Measurements from ENCODE around the gene TMEM135. TPM values are rescaled to one million over a fixed set of nuclear protein-coding genes. Genes with fewer than 3 reads are reported as not detected.

Gene TMEM135
- total RNA-seq, 1 experiment from 2014 or later, result 65.5 TPM

DNA sequence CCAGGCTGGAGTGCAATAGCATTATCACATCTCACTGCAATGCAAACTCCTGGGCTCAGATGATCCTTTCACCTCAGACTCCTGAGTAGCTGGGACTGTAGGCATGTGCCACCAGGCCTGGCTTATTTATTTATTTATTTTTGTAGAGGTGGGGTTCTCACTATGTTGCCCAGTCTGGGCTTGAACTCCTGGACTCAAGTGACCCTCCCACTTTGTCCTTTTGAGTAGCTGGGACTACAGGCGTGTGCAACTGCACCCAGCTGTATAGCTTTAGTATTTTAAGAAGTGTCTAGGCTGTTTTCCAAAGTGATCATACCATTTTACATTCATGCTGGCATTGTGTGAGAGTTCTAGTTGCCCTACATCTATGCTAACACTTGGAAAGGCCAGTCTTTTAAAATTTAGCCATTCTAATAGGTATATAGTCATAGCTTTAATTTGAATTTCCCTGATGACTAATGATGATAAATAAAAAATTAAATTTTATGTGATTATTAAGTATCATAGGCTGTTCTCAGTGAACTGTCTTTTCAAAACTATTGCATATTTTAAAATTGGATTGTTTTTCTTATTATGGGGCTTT is 96.9 kb downstream of the TMEM135 start:
- no peaks in the 10 kb centered on the region for H3K4me1 ChIP-seq (ENCODE audit: control insufficient read depth, insufficient read depth, low read length)
- no peak overlapping the region for H3K27ac ChIP-seq (ENCODE audit: low read length)
- no peak for ATAC-seq
- 0 out of 2 replicates have a peak, but pooled peaks cover 3% of the 10 kb centered on the region for H3K9me3 ChIP-seq (ENCODE audit: control insufficient read depth, insufficient read depth, low read depth, low read length)
- CTCF ChIA-PET, result interaction anchor here (0.6 to 0.7 kb wide), 2 partner anchors 68 to 303 kb away, joined by 3 to 6 read pairs; no protein-coding TSS in a partner anchor
- intact Hi-C loops (cut with micrococcal nuclease; ENCODE audit: unreplicated experiment) (no loop called here), in situ Hi-C loops (cut with HindIII; ENCODE audit: low pct_unique_long_range_greater_than_20kb, low sequenced_read_pairs) (no loop called here)
- no TSS peak for BruUV-seq (replicated peaks)
- H3K27me3 ChIP-seq (ENCODE audit: control insufficient read depth, insufficient read depth, low read length), result no peaks in the 10 kb centered on the region
- POLR2A ChIA-PET, result no interaction called here
- no peak for DNase-seq (ENCODE audit: low read depth, low spot score)
- H3K36me3 ChIP-seq (ENCODE audit: control insufficient read depth, insufficient read depth, low read length), result no peaks in the 10 kb centered on the region
- TF ChIP-seq, protein P1, sequence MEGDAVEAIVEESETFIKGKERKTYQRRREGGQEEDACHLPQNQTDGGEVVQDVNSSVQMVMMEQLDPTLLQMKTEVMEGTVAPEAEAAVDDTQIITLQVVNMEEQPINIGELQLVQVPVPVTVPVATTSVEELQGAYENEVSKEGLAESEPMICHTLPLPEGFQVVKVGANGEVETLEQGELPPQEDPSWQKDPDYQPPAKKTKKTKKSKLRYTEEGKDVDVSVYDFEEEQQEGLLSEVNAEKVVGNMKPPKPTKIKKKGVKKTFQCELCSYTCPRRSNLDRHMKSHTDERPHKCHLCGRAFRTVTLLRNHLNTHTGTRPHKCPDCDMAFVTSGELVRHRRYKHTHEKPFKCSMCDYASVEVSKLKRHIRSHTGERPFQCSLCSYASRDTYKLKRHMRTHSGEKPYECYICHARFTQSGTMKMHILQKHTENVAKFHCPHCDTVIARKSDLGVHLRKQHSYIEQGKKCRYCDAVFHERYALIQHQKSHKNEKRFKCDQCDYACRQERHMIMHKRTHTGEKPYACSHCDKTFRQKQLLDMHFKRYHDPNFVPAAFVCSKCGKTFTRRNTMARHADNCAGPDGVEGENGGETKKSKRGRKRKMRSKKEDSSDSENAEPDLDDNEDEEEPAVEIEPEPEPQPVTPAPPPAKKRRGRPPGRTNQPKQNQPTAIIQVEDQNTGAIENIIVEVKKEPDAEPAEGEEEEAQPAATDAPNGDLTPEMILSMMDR (IDR thresholded peaks at IDR 0.05), result no peak
- no peak overlapping the region for H3K4me3 ChIP-seq (ENCODE audit: low read depth in 2 of 2, low read length in 2 of 2)

DNA sequence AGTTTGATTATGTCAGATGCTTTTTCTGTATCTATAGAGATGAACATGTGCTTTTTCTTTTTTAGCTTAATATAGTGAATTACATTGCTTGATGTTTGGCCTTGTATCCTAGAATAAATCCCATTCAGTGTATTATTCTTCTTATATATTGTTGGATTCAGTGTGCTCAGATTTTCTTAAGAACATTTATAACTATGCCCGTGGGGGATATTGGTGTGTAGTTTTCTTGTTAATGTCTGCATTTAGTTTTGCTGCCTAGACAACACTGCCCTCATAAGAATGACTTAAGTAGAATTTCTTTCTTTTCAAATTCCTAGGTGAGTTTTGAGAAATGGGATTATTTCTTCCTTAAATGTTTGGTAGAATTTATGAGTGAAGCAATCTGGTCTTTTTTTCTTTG is 98.5 kb downstream of the TMEM135 start:
- no peak for TF ChIP-seq POLR2AphosphoS5 (IDR thresholded peaks at IDR 0.05; ENCODE audit: low read depth, low read length)
- TF ChIP-seq, protein P1 (IDR thresholded peaks at IDR 0.05), result no peak
- TF ChIP-seq SIN3A (IDR thresholded peaks at IDR 0.05; ENCODE audit: borderline replicate concordance, insufficient read depth, low read depth, low read length), result no peak
- TF ChIP-seq, protein P2, sequence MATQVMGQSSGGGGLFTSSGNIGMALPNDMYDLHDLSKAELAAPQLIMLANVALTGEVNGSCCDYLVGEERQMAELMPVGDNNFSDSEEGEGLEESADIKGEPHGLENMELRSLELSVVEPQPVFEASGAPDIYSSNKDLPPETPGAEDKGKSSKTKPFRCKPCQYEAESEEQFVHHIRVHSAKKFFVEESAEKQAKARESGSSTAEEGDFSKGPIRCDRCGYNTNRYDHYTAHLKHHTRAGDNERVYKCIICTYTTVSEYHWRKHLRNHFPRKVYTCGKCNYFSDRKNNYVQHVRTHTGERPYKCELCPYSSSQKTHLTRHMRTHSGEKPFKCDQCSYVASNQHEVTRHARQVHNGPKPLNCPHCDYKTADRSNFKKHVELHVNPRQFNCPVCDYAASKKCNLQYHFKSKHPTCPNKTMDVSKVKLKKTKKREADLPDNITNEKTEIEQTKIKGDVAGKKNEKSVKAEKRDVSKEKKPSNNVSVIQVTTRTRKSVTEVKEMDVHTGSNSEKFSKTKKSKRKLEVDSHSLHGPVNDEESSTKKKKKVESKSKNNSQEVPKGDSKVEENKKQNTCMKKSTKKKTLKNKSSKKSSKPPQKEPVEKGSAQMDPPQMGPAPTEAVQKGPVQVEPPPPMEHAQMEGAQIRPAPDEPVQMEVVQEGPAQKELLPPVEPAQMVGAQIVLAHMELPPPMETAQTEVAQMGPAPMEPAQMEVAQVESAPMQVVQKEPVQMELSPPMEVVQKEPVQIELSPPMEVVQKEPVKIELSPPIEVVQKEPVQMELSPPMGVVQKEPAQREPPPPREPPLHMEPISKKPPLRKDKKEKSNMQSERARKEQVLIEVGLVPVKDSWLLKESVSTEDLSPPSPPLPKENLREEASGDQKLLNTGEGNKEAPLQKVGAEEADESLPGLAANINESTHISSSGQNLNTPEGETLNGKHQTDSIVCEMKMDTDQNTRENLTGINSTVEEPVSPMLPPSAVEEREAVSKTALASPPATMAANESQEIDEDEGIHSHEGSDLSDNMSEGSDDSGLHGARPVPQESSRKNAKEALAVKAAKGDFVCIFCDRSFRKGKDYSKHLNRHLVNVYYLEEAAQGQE (IDR thresholded peaks at IDR 0.05; ENCODE audit: insufficient read depth in 1 of 2, low read depth in 2 of 2, low read length in 1 of 2), result no peak
- TF ChIP-seq TCF7L2 (IDR thresholded peaks at IDR 0.05; ENCODE audit: low read depth, low read length), result no peak
- Histone ChIP-seq H3K4me1 (ENCODE audit: control insufficient read depth, insufficient read depth, low read length) (no peaks in the 10 kb centered on the region), H3K27ac (ENCODE audit: low read length) (no peak overlapping the region), H3K4me3 (ENCODE audit: low read depth in 2 of 2, low read length in 2 of 2) (no peak overlapping the region), H3K36me3 (ENCODE audit: control insufficient read depth, insufficient read depth, low read length) (no peaks in the 10 kb centered on the region), H3K27me3 (ENCODE audit: control insufficient read depth, insufficient read depth, low read length) (no peaks in the 10 kb centered on the region), H3K9me3 (ENCODE audit: control insufficient read depth, insufficient read depth, low read depth, low read length) (0 out of 2 replicates have a peak, but pooled peaks cover 3% of the 10 kb centered on the region)
- no peak for ATAC-seq
- ChIA-PET POLR2A (no interaction called here), CTCF (no interaction called here)
- BruUV-seq (replicated peaks), result no TSS peak
- intact Hi-C loops (cut with micrococcal nuclease; ENCODE audit: unreplicated experiment), result no loop called here
- in situ Hi-C loops (cut with HindIII; ENCODE audit: low pct_unique_long_range_greater_than_20kb, low sequenced_read_pairs), result no loop called here
- no peak for DNase-seq (ENCODE audit: low read depth, low spot score)
